GM18861 (cell line): ENCODE results near the gene WDFY2.
"Not testable (repeated sequence)": the region's sequence is repeated elsewhere in the genome, so short reads cannot be mapped to it uniquely, and the experiment has no call there.

Source experiments
- ATAC-seq: cut with Tn5 transposase; IDR thresholded peaks from one replicate; pipeline ENCODE4 v1.9.1; 2021; ENCODE audit not compliant: unreplicated experiment

The WDFY2 gene

DNA sequence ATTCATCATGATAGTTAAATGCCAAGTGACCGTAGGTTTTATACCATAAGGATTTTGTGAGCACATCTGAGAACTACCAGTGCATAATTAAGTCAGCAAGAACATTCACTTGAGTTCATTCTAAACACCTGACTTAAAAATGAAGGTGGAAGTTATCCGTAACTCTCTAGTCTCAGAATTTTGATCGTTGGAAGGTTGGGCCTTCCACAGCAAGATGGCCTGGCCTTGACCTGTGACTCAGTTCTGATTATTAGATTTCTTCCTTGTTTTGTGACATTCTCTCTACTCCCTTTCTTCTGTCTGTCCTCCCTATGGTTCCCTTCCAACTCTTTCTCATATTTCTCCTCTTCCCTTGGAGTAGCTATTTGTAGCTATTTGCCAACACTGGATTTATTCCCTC, 20.0 kb upstream of the WDFY2 start:
- no peak for ATAC-seq

DNA sequence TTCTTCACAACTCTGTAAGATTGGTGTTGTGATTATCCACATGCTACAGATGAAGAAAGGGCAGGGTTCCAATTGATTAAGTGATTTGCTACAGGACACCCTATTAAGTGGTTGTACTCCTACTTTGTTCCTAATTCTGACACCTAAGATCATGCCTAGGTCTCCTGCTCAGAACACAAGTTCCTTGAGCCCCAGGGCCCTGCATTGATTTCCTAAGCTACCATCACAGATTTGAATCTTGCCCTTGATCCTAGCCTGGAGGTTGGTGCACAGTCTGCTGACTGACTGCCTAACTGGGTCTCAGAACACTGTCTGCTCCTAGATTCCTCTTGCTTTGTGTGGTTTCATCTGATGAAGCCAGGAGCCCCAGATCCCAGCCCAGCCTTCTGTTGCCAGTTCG, 19.6 kb upstream of the WDFY2 start:
- ATAC-seq, result no peak

DNA sequence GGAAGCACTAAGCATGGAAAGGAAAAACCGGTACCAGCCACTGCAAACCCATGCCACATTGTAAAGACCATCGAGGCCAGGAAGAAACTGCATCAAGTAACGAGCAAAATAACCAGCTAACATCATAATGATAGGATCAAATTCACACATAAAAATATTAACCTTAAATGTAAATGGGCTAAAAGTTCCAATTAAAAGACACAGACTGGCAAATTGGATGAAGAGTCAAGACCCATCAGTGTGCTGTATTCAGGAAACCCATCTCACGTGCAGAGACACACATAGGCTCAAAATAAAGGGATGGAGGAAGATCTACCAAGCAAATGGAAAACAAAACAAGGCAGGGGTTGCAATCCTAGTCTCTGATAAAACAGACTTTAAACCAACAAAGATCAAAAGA, 15.3 kb upstream of the WDFY2 start:
- not testable (repeated sequence) for ATAC-seq

DNA sequence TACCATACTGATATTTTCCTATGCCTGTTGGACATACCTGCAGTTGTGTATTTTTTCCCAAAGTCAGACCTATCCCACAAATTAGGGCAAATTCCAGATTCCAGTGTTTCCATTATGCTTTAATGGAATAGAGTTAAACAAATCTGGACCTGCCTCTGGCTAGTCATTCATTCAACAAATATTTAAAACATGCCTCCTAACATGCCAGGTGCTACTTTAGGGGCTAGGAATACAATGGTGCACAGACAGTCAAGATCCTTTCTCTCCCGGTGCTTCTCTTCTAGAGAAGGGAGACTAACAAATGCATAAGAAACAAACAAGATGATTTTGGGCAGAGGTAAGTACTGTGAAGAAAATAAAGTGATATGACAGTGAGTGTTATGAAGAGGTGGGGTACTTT, 7.5 kb upstream of the WDFY2 start:
- no peak for ATAC-seq

DNA sequence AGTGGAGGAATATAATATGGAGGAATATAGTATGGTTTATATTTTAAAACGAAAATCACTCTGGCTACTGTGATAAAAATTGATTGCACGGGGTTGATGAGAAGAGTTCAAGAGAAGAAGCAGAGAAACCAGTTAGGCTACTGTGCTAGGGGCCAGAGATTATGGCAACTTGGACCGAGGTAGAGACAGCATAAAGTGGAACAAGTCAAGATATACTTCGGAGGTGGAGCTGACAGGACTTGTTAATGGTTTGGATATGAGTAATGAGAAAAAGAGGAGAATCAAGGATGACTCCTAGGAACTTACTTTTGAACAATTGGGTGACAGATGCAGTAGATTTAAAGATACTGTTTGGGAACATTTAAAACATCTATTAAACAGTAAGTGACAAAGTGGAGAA, 6.6 kb upstream of the WDFY2 start:
- no peak for ATAC-seq

DNA sequence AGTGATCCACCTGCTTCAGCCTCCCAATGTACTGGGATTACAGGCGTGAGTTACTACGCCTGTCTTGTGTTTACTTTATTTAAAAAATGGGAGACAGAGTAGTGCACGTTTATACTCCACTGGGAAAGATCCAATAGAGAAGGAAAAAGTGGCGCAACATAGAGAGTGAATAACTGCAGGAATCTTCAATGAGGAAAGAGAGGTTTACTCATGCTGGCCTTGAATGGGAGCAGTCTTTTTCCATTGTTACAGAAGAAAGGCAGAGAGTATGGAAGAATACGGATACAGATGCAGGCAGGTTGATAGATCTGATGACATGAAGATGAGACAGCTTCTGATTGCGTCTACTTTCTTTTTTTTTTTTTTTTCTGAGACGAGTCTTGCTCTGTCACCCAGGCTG, 4.6 kb upstream of the WDFY2 start:
- ATAC-seq, result no peak

DNA sequence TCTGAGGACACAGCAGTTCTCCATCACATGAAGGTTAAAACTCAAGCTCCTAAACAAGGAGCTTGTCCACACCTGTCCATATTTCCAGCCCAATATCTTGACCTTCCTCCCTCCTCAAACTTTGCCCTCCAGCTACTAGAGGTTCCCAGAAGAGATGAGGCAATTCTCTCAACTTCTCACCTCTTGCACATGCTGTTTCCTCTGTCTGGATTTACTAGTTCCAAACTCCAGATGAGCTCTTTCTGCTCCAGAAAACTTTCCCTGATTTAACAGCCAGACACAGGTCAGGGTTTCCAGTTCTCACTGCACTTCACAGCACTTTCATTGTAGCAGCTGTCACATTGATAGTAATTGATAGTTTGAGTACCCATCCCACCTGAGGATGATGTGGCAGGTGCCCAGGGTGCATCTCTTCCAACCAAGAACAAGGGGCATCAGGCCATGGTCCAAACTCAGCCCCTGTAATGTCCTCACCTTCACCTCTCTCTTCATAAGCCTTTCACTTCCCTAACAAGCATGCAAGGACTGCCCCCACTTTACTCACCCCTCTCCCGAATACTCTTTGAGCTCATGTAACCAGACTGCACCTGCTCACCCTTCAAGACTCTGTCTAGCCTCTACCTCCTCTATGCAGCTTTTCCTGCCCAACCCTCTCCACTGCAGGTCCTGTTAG, 3.0 kb upstream of the WDFY2 start:
- no peak for ATAC-seq

DNA sequence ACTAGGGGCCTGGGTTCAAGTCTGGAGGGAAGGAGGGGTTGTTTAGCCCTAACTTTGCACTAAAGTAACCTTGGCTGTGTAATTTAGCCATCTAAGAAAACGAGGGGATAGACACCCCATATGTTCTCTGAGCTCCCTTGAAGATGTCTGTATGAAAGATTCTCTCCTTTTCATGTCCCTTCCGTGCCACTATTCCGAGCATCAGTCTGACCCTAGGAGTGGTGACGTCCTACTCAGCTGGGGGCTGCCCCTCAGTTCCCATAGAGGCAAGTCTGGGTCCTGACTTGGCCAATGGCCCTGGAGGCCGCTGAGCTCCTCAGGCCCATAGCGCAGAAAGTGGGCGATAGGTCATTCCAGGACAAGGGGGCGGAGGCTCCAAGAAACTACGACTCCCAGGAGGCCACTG, 790 bp upstream of the WDFY2 start:
- no peak for ATAC-seq

DNA sequence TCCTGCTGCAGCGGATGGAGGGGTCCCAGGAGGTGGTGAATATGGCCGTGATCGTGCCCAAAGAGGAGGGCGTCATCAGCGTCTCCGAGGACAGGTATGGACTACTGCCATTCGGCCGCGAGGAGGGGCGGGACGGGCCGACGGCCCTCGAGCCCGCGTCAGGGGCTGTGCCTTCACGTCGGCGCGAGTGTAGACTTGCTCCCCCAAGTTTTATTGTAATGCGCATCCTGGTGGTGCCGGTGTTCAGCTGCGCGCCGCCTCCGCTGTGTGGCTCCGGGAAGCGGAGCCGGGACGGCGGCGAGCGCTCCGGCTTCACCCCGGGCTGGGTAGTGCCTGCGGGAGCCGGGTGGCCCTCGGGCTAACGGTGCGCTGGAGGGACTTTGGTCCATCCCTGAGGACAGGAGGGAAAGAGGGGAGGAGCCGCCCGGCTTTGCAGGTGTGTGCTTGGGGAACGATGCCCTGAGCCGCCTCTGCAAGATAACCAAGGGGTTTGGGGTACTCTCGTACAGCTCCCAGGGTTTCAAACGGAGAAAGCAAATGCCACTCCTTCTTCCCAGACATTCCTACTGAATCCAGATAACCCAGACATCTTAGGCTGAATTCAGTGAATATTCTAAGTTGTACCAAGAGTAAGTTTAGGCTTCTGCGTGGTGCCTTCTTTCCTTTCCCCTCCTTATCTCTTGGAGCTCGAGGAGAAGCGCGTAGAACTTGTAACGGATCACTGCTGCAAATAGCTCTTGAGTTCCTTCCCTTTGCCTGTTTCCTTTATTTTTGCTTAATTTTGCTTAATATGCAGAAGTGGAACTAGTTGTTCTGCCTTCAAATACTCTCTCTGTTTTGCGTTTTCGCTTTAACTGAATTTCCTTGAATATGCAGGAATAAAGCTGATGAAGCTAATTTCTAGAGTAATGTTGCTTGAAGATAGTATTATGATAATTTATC, 740 bp downstream of the WDFY2 start:
- peak; percentile 19 for ATAC-seq

DNA sequence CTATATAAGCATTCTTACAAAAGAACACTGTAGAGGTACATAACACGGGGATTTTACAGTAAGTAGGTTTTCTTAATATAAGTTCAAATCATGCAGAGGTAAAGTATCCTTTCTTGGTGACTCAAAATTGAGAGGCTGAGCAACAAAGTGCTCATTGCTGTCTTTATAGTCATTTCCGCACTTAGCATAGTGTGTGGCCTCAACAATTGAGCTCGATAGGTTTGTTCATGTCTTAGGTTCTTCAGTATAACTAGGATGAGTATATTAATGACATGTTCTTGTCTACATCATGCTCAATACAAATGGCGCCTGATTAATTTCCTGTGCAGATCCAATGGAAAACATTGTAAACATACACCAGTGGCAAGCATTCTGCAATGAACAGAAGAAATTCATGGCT, 1.4 kb downstream of the WDFY2 start:
- no peak for ATAC-seq

DNA sequence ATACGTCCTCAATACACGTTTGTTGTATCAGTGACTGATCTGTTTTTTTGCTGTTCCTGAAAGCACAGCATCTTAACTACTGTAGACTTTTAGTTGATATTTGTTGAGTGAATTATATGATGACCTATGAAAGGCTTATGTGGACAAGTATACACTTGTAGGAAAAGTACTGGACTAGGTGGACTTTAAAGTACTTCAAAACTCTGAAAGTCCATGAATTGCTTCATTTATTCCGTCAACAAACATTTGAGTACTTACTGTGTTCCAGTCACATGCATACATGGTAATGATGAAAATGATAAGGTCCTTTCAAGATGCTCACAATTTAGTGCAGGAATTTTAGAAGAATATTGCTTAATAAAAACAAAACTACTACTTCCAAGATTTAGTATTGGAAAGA, 3.1 kb downstream of the WDFY2 start:
- no peak for ATAC-seq

DNA sequence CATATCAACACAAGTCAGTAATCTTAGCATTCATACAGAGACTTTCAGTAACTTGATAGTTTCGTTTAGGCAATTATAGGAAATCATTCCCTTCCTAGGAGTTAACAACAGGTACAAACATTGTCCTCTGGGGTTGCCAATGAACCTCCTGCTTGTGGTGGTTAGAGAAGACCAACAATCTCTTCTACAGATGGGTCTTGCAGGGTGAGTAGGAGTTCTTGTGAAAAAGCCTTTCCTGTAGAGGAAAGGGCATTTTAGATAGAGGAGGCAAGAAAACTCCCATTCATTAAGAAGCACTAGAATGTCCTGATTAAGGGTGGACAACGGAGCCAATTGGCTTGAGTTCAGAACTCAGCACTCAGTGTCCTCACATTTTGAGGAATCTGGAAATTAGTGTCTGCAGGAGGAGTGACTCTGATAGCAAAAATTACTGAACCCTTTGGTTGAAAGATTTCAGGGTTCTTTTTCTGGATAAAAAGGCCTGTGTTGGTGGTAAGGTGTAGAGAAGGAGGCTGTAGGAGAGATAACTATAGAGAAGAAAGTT, 4.2 kb downstream of the WDFY2 start:
- no peak for ATAC-seq

DNA sequence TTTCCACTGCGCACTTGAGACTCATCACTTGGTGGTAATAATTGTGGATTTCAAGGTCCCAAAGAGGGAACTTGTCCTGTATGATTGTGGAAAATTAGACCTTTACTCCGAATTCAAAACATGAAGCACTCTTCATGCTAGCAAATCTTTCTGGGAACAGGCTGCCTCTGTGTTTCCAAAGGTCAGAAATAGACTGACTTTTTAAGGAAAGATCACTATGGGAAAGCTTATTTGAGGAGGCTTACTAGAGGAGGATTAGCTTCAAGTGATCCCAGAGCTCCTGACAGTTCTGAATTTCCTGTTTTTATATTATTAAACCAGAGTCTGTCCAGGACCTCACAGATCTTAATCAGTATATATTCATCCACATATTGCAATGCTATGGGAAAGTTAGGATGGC, 5.5 kb downstream of the WDFY2 start:
- no peak for ATAC-seq

DNA sequence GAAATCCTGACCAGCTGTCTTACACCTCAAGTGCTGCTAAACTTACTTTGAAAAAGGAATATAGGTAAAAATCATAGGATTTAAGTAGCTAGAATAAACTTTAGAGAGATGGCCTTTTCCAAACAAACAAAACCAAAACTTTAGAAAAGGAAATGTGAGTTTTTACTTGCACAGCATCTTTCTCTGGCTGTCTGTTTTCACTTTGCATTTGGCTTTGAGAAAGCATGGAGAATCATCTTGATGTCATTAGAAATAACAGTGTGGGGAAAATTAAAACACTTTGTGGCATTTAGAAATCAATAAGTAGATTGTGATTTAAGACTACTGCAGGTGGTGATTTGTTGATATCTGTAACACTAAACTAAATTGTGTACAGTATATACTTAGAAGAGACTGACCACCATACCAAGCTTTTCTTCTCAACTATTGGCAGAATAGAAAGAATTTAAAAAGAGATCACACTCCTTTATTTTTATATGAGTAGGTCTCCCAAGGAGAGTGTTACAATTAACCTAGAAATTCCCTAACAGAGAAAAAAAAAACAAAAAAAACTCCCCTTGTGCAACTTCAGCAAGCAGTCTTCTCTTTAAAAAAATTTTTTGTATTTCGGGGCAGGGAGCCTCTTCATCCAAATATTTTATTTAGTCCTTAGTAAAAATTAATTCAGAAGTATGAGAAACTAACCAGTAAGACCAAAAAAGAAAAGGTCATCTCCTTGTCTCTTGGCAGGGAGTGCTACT, 6.1 kb downstream of the WDFY2 start:
- no peak for ATAC-seq

DNA sequence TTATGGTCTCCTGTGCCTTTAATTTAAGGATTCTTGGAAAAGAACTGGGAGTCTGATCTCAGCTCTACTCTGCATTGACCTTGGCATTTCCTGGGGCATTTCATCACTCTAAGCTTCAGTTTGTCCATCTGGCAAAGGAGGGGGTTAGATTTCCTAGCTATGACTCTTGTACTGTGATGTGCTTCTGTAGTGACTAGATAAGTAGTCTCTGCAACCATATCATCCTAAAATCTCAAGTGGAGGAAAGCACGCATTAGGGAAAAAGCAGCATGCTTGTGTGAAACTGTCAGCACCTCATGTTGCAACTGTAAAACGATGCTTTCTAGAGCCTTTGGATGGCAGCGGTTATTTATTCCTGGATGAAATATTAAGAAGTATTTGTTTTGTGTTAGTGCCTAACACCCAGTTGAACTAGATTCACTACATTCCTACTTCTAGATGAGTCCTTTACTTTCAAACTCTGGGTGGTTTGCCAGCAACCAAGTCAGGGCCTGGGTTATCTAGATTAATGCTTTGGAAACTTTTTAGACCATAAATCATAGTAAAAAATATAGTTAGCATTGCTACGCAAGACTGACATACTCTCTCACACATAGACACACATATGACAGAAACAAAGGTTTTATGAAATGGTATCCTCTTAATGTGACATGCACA, 6.8 kb downstream of the WDFY2 start:
- ATAC-seq, result no peak

DNA sequence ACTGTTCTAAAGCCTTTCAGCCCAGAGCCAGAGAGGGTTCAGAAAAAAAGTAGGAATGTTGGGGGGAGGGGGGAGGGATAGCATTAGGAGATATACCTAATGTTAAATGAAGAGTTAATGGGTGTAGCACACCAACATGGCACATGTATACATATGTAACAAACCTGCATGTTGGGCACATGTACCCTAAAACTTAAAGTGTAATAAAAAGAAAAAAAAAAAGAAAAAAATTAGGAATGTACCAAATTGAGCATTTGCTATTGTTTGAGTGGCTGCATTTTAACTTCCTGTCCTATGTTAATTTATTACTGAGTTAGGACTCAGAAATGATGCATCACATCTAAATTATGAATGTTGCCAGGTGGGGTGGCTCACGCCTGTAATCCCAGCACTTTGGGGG, 7.7 kb downstream of the WDFY2 start:
- ATAC-seq, result not testable (repeated sequence)

DNA sequence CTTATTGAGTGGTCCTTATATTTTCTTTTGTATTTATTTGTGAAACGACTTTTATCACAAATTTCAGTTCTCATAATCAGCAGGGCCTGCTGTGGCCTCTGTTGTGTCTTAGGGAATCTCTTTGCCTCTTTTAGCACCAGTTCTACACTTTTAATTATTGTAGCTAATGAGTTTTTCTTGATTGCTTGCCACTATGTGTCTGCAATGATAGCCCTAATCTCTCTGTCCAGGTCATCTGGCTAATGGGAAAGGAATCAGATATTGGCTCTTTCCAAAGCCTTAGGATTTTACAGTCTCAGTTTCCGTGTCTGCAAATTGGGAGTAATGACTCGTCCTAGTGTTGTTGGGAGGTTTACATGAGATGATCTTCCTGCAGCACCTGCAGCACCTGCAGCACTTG, 10.2 kb downstream of the WDFY2 start:
- no peak for ATAC-seq

DNA sequence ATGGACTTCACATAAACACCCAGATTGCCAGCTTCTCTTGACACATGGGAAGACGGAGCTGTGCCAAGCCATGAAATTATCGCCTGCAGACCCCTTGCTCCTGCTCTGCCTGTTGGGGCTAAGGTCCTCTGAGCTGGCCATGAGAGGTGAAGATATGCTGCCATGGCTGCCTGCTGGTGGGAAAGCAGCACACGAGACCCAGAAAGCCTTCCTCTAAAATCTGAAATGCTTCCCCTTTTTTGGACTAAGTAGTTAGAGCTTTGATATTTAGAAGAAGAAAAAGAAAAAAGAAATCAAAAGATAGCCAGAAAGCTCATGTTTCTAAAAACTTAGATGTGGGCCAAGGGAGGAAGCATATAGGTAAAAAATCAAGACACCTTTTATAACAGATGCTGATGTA, 11.2 kb downstream of the WDFY2 start:
- no peak for ATAC-seq

DNA sequence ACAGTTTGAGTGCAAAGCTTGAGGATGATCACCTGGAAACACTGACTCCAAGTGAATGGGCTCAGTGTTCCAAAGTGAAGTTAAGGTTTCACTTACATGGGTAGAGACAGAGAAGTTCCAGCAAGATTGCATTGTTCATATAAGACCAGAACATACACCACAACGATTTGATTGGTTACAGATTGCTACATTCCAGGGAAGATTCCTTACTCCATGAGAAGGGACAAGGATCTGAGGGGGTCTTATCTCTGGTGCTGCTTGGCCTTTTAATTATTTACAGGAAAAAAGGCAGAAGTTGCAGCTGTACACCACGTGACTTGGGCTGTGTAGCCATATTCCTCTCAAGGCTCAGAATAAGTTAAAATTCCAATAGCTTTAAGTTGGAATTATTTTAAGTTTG, 12.3 kb downstream of the WDFY2 start:
- no peak for ATAC-seq

DNA sequence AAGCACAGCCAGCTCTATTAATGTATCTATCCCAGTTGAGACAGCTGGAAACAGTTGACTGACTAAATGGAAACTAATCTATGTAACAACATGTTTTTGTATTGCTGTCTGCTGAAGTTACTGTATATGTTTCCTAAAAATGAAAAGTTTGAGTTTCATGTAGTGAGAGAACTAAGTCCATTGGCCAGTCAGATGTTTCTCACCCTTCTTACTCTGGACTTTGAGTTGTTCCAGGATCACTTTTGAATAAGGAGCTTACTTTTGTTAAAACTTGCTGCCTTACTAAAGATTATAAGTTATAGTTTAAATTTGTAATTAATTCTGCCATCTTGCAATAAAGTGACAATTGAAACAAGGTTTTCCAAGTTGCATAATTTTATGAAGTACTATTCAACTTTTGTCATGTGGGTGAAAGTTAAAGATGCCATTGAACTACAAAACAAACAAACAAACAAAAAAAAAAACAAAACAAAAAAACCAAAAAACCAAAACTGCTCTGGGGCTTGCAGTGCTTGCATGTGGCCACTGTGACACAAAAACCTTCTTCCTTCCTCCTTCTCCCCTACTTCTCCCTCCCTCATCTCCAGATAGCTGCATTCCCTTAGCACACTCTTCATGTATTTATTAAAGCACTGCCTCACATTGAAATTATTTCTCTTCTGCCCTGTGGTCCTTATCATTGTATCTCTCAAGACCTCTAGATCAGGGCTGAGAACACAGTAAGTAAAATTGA, 15.3 kb downstream of the WDFY2 start:
- ATAC-seq, result no peak
